COLO829 (cell line): Measurements from ENCODE around the gene FOXJ3.
A peak's percentile ranks its signal among the peaks of the same experiment; 100 is the strongest.

Experiments used
- DNase-seq: peaks from one replicate; pipeline ENCODE4 v3.0.0; 2012; ENCODE audit warnings: low spot score

FOXJ3 gene

DNA sequence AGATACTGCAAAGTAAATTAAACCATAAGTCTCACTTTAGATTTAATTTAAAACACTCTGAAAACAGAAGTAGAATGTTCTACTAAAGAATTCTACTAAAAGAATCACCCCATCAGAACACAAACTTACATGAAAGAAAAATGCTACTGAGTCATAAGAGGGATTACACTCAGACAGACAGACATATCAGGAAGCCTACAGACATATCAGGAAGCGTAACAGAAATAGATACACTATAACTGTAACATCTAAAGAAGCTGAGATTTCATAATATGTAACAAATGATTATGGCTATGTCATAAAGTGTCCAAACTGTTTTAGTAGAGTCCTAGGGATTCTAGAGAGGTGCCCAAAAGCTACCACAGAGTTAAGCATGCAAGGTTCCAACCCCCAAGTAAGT lies 23.9 kb downstream of the FOXJ3 start:
- no peak for DNase-seq

DNA sequence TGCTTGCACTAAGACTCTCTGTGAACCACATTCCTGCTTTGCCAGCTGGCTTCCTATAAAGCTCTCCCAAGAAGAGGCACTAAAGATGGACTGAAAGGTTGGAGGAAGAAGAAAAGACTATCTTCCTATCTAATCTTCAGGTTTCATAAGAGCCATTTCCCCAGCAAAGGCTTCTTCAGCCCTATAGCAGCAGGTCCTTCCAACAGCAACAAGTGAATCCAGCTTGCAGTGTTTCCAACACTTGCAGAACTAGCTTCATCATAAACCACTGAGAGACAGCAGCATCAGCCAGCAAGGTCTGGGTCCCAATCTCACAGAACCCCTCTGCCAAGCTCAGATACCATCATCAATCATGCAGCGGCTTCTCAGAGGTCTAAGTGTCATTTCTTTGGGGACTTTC lies 28.1 kb downstream of the FOXJ3 start:
- no peak for DNase-seq

GRCh38 chr1:42305639-42306038 lies 29.4 kb downstream of the FOXJ3 start:
- DNase-seq: no peak

DNA sequence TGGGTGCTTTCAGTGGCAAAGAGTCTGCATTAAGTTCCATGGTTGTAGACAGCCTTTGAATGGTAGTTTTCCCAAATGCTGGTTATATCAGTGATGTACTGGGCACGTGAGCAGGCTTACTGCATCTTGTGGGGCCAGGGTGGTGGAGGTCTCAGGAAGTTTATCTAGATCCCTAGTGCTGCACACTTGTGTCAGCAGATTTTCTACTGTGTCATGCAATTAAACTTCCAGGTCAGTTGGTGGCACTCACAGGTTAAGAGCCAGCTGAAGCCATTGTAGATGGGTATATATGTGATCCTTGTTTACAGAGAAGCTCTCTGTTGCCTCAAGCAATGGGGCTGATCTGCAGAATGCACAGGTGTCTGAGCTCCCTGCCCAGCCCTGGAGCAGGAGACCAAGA lies 33.0 kb downstream of the FOXJ3 start:
- DNase-seq: no peak

DNA sequence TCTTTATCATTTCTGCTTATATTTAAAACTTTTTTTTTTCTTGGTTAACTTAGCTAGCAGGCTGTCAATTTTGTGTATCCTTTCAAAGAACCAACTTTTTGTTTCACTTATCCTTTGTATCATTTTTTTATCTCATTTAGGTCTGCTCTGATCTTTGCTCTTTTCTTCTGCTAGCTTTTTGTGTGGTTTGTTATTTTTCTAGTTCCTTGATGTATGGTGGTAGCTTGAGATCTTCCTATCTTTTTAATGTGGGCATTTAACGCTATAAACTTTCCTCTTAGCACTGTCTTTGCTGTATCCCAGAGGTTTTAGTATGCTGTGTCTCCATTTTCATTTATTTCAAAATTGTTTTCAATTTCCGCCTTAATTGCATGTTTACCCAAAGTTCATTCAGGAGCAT lies 36.5 kb downstream of the FOXJ3 start:
- DNase-seq: no peak

DNA sequence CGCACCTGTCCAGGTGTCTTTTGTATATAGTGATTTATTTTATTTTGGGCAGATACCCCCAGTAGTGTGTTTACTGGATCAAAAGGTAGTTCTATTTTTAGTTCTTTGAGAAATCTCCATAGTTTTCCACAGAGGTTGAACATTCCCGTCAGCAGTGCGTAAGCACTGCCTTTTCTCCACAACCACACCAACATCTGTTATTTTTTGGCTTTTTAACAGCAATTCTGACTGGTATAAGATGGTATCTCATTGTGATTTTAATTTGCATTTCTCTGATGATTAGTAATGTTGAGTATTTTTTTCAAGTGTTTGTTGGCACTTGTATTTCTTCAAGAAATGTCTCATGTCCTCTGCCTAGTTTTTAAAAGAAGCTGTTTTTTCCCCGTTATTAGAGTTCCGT lies 39.2 kb downstream of the FOXJ3 start:
- DNase-seq: no peak

DNA sequence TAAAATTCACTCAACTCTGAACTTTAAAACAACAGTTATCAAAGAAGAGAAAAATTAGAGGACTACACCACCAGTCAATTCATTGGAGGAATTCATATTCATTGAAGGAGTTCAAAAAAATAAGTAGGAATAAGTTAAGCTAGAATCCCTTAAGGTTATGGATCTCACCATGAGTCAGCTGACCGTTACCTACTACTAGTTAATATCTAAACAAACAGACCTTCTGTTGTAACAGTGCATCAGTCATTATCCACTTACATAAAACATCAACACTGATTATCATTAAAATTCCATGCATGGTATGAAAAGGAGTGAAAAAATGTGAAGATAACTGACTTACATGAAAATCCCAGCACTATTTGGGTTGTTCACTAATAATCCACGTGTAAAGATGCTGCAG lies 44.9 kb downstream of the FOXJ3 start:
- peak; percentile 6 for DNase-seq

- no peak for DNase-seq
Observed at GRCh38 chr1:42288311-42288985, 46.6 kb downstream of the FOXJ3 start.

DNA sequence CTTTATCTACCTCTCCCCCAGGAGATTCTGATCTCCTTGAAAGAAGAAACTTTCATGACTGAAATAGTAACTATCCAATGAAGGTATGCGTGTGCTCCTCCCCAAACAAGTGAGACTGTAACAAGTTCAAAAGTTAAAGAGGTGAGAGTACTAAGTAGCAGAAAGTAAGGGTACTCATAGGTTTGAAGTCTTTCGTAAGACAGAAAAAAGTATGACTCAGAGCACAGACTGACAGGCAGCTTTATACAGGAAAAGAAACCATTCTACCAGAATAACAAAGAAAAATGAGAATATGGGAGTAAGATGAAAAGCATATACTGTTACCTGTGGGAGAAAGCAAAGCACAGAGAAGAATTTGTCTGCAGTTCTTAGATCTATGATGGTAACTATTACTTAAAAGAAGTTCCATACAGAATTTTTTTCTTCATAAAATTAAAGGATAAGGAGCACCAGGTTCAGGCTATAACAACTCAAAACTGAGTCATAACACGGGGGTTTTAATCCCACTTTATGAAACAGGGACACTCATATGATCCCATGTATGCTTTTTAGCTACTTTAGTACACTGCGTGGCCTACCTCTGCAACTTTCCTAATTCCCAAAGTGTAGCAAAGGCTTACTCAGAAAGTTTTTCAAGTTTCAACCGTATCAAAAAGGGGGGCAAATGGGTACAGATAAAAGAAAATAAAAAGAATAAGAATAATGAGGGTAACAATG lies 52.0 kb downstream of the FOXJ3 start:
- no peak for DNase-seq

DNA sequence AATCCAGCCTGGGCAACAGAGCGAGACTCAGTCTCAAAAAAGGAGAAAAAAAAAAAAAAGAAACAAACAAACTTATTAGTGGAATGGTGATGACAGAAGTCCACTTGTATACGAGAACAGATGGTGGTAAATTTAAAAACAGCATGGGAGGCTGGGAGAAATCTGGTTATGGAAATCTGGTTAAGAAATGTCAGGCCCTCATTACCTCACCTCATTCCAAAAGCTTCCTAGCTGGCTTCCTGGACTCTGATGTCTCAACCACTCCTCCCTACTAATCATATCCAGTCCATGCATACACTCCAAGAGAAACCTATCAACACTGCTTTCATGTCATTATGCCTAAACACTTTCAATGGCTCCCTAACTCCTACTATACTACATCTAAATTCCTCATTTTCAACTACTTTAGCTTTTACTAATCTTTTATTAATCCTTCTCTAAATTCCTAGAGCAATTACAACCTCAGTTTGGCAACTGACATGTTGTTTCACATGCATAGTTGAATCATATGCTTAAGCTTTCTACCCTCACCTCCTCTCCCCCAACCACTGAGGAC lies 52.9 kb downstream of the FOXJ3 start:
- no peak for DNase-seq

GRCh38 chr1:42280821-42281220 lies 54.2 kb downstream of the FOXJ3 start:
- no peak for DNase-seq

DNA sequence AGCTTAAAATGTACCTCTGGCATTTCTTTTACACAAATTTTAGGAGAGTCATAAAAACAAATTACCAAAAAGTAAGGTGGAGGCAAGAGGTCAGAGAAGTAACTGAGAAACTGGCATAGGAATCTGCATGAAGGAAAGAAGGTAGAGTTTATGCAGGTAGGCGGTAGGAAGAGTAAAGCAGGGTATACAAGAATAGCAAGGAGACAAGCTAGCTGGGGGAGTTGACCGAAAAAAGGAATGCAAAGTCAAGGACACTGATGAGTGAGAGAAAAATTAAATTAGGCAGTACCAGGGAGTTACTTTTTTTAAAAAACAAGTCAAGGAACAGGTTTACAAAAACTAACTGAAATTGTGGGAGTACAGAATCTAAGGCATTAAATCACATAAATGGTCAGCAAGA lies 56.0 kb downstream of the FOXJ3 start:
- no peak for DNase-seq

GRCh38 chr1:42272920-42273319 lies 62.1 kb downstream of the FOXJ3 start:
- DNase-seq: no peak

GRCh38 chr1:42267904-42268303 lies 67.1 kb downstream of the FOXJ3 start:
- no peak for DNase-seq

- DNase-seq: no peak
Observed at GRCh38 chr1:42266253-42267135, 68.5 kb downstream of the FOXJ3 start.

DNA sequence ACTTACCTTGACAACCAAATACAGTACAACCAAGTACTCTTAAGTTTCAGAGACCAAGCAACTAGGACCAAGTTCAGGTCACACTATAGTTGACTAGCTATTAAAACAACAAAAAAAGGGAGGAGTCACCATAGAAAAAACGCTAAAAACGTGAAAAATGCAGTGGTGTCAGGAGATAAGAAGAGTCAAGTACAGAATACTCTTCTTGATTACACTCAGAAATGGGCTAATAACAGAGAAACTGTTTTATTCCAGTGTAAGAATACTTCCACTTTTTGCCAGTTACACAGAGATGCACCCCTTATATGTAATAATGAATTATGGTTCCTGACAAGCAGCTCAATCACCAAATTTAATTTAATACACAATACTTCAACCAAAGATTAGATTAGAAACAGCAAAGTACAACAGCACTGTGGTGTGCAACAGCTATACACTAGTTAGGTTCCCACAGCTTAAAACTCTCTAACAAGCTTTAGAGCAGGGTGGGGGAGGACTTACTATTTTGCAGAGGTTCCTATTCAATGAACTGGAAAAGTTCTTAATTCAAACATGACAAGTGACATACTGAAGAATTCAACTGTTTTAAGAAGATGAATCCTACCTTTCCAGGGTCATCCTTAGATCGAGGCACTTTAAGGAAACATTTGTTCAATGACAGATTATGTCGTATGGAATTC lies 70.4 kb downstream of the FOXJ3 start:
- no peak for DNase-seq

- DNase-seq: no peak
Observed at GRCh38 chr1:42263019-42263418, 72.0 kb downstream of the FOXJ3 start.

GRCh38 chr1:42260376-42261070 lies 74.5 kb downstream of the FOXJ3 start:
- no peak for DNase-seq

- no peak for DNase-seq
Observed at GRCh38 chr1:42259739-42260064, 75.3 kb downstream of the FOXJ3 start.

DNA sequence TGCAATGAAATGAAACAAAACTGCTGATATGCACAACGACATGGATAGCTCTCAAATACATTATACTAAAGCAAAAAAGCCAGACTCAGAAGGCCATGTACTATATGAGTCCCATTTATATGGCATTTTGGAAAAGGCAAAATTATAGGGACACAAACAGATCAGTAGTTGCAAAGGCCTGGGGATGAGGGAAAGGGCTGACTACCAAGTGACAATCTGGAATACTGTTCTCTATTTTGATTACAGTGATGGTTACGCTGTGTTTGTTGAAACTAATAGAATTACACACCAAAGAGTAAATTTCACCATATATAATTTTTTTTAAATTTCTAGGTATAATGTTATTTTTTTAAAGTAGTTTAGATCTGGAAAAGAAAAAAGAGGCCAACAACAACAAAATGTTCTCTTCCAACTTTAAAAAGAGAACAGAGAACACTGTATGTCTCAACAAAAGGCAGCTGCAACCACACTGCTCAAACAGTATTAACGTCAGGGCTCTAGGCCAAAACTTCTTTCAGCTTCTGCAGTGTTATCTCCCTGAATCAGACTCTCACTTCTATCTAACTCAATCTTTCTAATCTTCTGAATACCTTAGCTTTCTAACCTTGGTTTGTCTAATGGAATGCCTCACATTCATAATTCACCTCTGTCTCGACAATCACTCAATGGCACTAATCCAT lies 75.8 kb downstream of the FOXJ3 start:
- DNase-seq: no peak

- no peak for DNase-seq
Observed at GRCh38 chr1:42258218-42258617, 76.8 kb downstream of the FOXJ3 start.
